ENCODE measurements around the gene USP20.

DNA sequence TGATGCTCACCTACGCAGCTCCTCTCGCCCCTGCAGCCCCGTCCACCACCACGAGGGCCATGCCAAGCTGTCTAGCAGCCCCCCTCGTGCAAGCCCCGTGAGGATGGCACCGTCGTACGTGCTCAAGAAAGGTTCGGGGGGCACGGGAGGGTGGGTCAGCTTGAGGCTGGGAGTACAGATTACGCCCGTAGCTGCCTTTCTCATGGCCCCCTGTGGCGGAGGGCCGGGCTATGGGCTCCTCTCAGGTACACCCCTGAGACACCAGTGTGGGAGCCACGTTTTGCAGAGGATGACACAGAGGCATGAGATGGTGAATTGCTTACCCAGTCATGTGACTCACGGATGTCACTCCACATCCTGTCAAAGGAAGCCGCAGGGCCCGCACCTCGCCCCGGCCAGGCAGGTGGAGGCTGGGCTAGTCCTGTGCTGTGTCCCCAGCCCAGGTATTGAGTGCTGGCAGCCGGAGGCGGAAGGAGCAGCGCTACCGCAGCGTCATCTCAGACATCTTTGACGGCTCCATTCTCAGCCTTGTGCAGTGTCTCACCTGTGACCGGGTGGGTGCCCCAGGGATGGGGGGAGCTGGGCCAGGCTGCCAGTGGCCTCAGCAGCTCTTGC is 33.7 kb downstream of the USP20 start:
- TF ChIP-seq, protein P1, sequence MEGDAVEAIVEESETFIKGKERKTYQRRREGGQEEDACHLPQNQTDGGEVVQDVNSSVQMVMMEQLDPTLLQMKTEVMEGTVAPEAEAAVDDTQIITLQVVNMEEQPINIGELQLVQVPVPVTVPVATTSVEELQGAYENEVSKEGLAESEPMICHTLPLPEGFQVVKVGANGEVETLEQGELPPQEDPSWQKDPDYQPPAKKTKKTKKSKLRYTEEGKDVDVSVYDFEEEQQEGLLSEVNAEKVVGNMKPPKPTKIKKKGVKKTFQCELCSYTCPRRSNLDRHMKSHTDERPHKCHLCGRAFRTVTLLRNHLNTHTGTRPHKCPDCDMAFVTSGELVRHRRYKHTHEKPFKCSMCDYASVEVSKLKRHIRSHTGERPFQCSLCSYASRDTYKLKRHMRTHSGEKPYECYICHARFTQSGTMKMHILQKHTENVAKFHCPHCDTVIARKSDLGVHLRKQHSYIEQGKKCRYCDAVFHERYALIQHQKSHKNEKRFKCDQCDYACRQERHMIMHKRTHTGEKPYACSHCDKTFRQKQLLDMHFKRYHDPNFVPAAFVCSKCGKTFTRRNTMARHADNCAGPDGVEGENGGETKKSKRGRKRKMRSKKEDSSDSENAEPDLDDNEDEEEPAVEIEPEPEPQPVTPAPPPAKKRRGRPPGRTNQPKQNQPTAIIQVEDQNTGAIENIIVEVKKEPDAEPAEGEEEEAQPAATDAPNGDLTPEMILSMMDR (IDR thresholded peaks at IDR 0.05): no peak
- no peak for TF ChIP-seq EZH2phosphoT487 (IDR thresholded peaks at IDR 0.05)
- no peak for TF ChIP-seq EZH2 (IDR thresholded peaks at IDR 0.05)

Measured in neural progenitor cell (in vitro differentiated cells).